Measurements from ENCODE around the gene PLEKHA6. TPM values are rescaled to one million over a fixed set of nuclear protein-coding genes. Genes with fewer than 3 reads are reported as not detected.

The PLEKHA6 gene
- total RNA-seq, 1 donor from 2014 or later = 1.0 TPM

Small RNA genes within 50 kb of the gene (small RNA-seq; reads per million reads assigned to genes)
- gene AL606489.2 = not detected

Other genes starting within 250 kb of the PLEKHA6 start
- gene ETNK2, start 207.9 kb downstream of the PLEKHA6 start, total RNA-seq = 6.8 TPM
- not detected for gene REN, start 193.6 kb downstream of the PLEKHA6 start, total RNA-seq
- not detected for gene KISS1, start 163.4 kb downstream of the PLEKHA6 start, total RNA-seq
- not detected for gene GOLT1A, start 145.9 kb downstream of the PLEKHA6 start, total RNA-seq
- 30.3 TPM for gene PPP1R15B, start 51.9 kb upstream of the PLEKHA6 start, total RNA-seq
- 31.8 TPM for gene PIK3C2B, start 134.9 kb upstream of the PLEKHA6 start, total RNA-seq
- 56.9 TPM for gene MDM4, start 156.5 kb upstream of the PLEKHA6 start, total RNA-seq